ENCODE results near the gene UVRAG.

The UVRAG gene

DNA sequence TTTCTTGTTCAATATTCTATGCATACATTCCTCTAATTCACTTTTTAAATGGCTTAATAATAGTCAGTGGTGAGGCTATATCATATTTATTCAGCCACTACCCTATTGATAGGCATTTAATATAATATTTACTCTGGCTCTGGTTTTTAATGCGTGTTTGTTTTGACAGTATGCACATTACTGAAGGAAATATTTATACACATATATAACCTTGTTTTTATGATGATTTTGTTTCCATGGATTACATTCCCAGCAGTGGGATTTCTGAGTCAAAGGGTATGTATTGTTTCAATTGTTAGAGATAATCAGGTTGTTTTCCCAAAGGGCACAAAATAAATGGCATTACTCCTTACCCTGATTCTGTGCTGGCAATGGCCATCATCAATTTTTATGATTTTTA lies 105.8 kb downstream of the UVRAG start:
- no peak overlapping the region for H3K27ac ChIP-seq (ENCODE audit: extremely low read depth, low read depth, low read length)
- POLR2A ChIA-PET, result no interaction called here
- H3K4me3 ChIP-seq (ENCODE audit: low read depth, low read length), result no peak overlapping the region
- no peaks in the 10 kb centered on the region for H3K4me1 ChIP-seq (ENCODE audit: control insufficient read depth, insufficient read depth, low read length)
- TF ChIP-seq, protein P1, sequence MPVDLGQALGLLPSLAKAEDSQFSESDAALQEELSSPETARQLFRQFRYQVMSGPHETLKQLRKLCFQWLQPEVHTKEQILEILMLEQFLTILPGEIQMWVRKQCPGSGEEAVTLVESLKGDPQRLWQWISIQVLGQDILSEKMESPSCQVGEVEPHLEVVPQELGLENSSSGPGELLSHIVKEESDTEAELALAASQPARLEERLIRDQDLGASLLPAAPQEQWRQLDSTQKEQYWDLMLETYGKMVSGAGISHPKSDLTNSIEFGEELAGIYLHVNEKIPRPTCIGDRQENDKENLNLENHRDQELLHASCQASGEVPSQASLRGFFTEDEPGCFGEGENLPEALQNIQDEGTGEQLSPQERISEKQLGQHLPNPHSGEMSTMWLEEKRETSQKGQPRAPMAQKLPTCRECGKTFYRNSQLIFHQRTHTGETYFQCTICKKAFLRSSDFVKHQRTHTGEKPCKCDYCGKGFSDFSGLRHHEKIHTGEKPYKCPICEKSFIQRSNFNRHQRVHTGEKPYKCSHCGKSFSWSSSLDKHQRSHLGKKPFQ (tag by site-specific recombination; IDR thresholded peaks at IDR 0.05), result no peak
- TF ChIP-seq ZNF768 (tag by site-specific recombination; IDR thresholded peaks at IDR 0.05) (no peak), ZNF394 (tag by site-specific recombination; IDR thresholded peaks at IDR 0.05; ENCODE audit: borderline replicate concordance) (no peak), ZNF654 (tag by site-specific recombination; IDR thresholded peaks at IDR 0.05; ENCODE audit: low read depth) (no peak), ZNF23 (tag by site-specific recombination; IDR thresholded peaks at IDR 0.05; ENCODE audit: borderline replicate concordance) (no peak), ZNF677 (tag by site-specific recombination; IDR thresholded peaks at IDR 0.05) (no peak), TCF7L2 (IDR thresholded peaks at IDR 0.05; ENCODE audit: borderline replicate concordance, low read depth, low read length) (no peak), ZNF146 (tag by site-specific recombination; IDR thresholded peaks at IDR 0.05) (no peak), ZNF843 (tag by site-specific recombination; IDR thresholded peaks at IDR 0.05) (no peak), BCL11A (tag by site-specific recombination; IDR thresholded peaks at IDR 0.05; ENCODE audit: low read depth) (no peak)
- TF ChIP-seq, protein P2, sequence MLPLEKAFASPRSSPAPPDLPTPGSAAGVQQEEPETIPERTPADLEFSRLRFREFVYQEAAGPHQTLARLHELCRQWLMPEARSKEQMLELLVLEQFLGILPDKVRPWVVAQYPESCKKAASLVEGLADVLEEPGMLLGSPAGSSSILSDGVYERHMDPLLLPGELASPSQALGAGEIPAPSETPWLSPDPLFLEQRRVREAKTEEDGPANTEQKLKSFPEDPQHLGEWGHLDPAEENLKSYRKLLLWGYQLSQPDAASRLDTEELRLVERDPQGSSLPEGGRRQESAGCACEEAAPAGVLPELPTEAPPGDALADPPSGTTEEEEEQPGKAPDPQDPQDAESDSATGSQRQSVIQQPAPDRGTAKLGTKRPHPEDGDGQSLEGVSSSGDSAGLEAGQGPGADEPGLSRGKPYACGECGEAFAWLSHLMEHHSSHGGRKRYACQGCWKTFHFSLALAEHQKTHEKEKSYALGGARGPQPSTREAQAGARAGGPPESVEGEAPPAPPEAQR (tag by site-specific recombination; IDR thresholded peaks at IDR 0.05), result no peak
- TF ChIP-seq, protein P3, sequence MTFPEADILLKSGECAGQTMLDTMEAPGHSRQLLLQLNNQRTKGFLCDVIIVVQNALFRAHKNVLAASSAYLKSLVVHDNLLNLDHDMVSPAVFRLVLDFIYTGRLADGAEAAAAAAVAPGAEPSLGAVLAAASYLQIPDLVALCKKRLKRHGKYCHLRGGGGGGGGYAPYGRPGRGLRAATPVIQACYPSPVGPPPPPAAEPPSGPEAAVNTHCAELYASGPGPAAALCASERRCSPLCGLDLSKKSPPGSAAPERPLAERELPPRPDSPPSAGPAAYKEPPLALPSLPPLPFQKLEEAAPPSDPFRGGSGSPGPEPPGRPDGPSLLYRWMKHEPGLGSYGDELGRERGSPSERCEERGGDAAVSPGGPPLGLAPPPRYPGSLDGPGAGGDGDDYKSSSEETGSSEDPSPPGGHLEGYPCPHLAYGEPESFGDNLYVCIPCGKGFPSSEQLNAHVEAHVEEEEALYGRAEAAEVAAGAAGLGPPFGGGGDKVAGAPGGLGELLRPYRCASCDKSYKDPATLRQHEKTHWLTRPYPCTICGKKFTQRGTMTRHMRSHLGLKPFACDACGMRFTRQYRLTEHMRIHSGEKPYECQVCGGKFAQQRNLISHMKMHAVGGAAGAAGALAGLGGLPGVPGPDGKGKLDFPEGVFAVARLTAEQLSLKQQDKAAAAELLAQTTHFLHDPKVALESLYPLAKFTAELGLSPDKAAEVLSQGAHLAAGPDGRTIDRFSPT (tag by site-specific recombination; IDR thresholded peaks at IDR 0.05), result no peak
- H3K36me3 ChIP-seq (ENCODE audit: control insufficient read depth in 2 of 2, insufficient read depth in 1 of 2, low read length in 2 of 2), result no peaks in the 10 kb centered on the region
- CTCF ChIA-PET, result interaction anchor here (1.3 kb wide), 1 partner anchor 21 kb away, joined by 3 read pairs; no protein-coding TSS in a partner anchor
- H3K9me3 ChIP-seq (ENCODE audit: control insufficient read depth, insufficient read depth, low read depth, low read length), result no peaks in the 10 kb centered on the region

DNA sequence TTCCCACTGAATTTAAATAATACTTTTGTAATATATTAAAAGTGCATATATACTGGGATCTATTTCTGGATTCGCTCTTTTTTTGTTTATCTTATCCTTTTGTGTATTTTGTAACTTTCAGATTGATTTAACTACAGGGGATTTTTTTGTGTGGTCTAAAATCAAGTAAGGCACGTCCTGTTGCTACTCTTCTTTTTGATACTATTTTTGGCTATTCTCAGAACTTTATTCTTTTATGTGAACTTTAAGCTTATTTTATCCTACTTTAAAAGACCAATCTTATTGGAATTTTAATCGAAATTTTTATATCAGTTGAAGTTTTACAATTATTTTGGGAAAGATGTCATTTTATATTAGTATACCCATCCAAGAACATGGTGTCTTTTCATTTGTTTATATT lies 106.8 kb downstream of the UVRAG start:
- H3K4me3 ChIP-seq (ENCODE audit: low read depth, low read length), result no peak overlapping the region
- no peak overlapping the region for H3K27ac ChIP-seq (ENCODE audit: extremely low read depth, low read depth, low read length)
- H3K9me3 ChIP-seq (ENCODE audit: control insufficient read depth, insufficient read depth, low read depth, low read length), result no peaks in the 10 kb centered on the region
- CTCF ChIA-PET, result interaction anchor here (1.3 kb wide), 1 partner anchor 22 kb away, joined by 3 read pairs; no protein-coding TSS in a partner anchor
- POLR2A ChIA-PET, result no interaction called here
- H3K36me3 ChIP-seq (ENCODE audit: control insufficient read depth in 2 of 2, insufficient read depth in 1 of 2, low read length in 2 of 2), result no peaks in the 10 kb centered on the region
- no peaks in the 10 kb centered on the region for H3K4me1 ChIP-seq (ENCODE audit: control insufficient read depth, insufficient read depth, low read length)
- TF ChIP-seq, protein P4, sequence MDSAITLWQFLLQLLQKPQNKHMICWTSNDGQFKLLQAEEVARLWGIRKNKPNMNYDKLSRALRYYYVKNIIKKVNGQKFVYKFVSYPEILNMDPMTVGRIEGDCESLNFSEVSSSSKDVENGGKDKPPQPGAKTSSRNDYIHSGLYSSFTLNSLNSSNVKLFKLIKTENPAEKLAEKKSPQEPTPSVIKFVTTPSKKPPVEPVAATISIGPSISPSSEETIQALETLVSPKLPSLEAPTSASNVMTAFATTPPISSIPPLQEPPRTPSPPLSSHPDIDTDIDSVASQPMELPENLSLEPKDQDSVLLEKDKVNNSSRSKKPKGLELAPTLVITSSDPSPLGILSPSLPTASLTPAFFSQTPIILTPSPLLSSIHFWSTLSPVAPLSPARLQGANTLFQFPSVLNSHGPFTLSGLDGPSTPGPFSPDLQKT (IDR thresholded peaks at IDR 0.05; ENCODE audit: borderline replicate concordance, low read depth, low read length), result no peak
- TF ChIP-seq SETDB1 (IDR thresholded peaks at IDR 0.05; ENCODE audit: insufficient read length, low read length) (no peak), ZNF830 (tag by site-specific recombination; IDR thresholded peaks at IDR 0.05; ENCODE audit: low read depth) (no peak), IKZF3 (tag by site-specific recombination; IDR thresholded peaks at IDR 0.05) (no peak), ZNF266 (tag by site-specific recombination; IDR thresholded peaks at IDR 0.05; ENCODE audit: low read depth) (no peak), ZNF747 (tag by site-specific recombination; IDR thresholded peaks at IDR 0.05) (no peak), ZNF623 (tag by site-specific recombination; IDR thresholded peaks at IDR 0.05) (no peak), ZNF626 (tag by site-specific recombination; IDR thresholded peaks at IDR 0.05) (no peak), ZNF24 (tag by site-specific recombination; IDR thresholded peaks at IDR 0.05) (no peak), OVOL3 (tag by site-specific recombination; IDR thresholded peaks at IDR 0.05) (no peak), ZNF132 (tag by site-specific recombination; IDR thresholded peaks at IDR 0.05; ENCODE audit: borderline replicate concordance) (no peak)
- TF ChIP-seq, protein P5, sequence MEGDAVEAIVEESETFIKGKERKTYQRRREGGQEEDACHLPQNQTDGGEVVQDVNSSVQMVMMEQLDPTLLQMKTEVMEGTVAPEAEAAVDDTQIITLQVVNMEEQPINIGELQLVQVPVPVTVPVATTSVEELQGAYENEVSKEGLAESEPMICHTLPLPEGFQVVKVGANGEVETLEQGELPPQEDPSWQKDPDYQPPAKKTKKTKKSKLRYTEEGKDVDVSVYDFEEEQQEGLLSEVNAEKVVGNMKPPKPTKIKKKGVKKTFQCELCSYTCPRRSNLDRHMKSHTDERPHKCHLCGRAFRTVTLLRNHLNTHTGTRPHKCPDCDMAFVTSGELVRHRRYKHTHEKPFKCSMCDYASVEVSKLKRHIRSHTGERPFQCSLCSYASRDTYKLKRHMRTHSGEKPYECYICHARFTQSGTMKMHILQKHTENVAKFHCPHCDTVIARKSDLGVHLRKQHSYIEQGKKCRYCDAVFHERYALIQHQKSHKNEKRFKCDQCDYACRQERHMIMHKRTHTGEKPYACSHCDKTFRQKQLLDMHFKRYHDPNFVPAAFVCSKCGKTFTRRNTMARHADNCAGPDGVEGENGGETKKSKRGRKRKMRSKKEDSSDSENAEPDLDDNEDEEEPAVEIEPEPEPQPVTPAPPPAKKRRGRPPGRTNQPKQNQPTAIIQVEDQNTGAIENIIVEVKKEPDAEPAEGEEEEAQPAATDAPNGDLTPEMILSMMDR (tag by site-specific recombination; IDR thresholded peaks at IDR 0.05), result no peak

Data from HEK293 (cell line).